Measurements from ENCODE around the gene ATG4A. TPM values are rescaled to one million over a fixed set of nuclear protein-coding genes. Genes with fewer than 3 reads are reported as not detected.

The ATG4A gene
- total and polyA plus RNA-seq, 2 of the 8 experiments (the other 6 are each of a cell fraction or from before 2014, with no cell fraction given), result 1.2 to 2.0 TPM

- no peak overlapping the region for H3K9ac ChIP-seq (replicated peaks in 1 of 4; ENCODE audit: extremely low read depth in 1 of 4, low read depth in 3 of 4, low read length in 3 of 4)
- FAIRE-seq (no peak), DNase-seq (ENCODE audit: low read depth in 1 of 2, low spot score in 2 of 2) (no peak)
- no peak overlapping the region for H3K4me2 ChIP-seq (ENCODE audit: insufficient read depth in 1 of 2, low read depth in 2 of 2, low read length in 2 of 2)
- H4K91ac ChIP-seq (replicated peaks; ENCODE audit: insufficient read length, low read length), result no peak overlapping the region
- no peak overlapping the region for H2BK120ac ChIP-seq (replicated peaks; ENCODE audit: low read depth, low read length)
- H2AFZ ChIP-seq (ENCODE audit: low read length), result no peak overlapping the region
- H3K18ac ChIP-seq (ENCODE audit: extremely low read depth, low read length), result no peak overlapping the region
- no peaks in the 10 kb centered on the region for H3K79me1 ChIP-seq (ENCODE audit: low read depth, low read length)
- no peaks in the 10 kb centered on the region for H3K27me3 ChIP-seq (replicated peaks in 1 of 4; ENCODE audit: control insufficient read depth in 3 of 4, extremely low read depth in 1 of 4, insufficient read depth in 3 of 4, low read length in 3 of 4)
- H3K9me3 ChIP-seq (ENCODE audit: insufficient read depth in 2 of 2, low read depth in 1 of 2, low read length in 1 of 2), result no peaks in the 10 kb centered on the region
- ChIA-PET CTCF (ENCODE audit: partially characterized antibody) (interaction anchor here (0.7 to 1.6 kb wide), 2 partner anchors 10 to 718 kb away, joined by 3 to 7 read pairs; no protein-coding TSS in a partner anchor), POLR2A (ENCODE audit: partially characterized antibody) (no interaction called here)
- H3K27ac ChIP-seq (ENCODE audit: low read depth, low read length), result no peak overlapping the region
- H4K5ac ChIP-seq (ENCODE audit: insufficient read length, low read depth, low read length), result no peak overlapping the region
- H2BK12ac ChIP-seq (ENCODE audit: low read depth, low read length), result no peak overlapping the region
- no peak overlapping the region for H2AK5ac ChIP-seq (ENCODE audit: low read depth, low read length)
- H3K79me2 ChIP-seq (ENCODE audit: control insufficient read depth in 1 of 2, insufficient read depth in 2 of 2, low read length in 2 of 2), result no peaks in the 10 kb centered on the region
- 94% methylated on average over 2 of the region's 2 CpGs; no CpG with 5 or more reads in 1 of the 2 experiments for whole genome bisulfite sequencing, 2 experiments (ENCODE audit: extremely low coverage in 1 of 2, insufficient coverage in 1 of 2, insufficient read length in 1 of 2, insufficient replicate concordance in 2 of 2, low coverage in 1 of 2, low lambda C conversion rate in 2 of 2, missing lambda C conversion rate in 1 of 2)
- H4K8ac ChIP-seq (ENCODE audit: extremely low read depth, insufficient read depth, low read length), result no peak overlapping the region
- H3K23ac ChIP-seq (ENCODE audit: insufficient read length), result no peak overlapping the region
- no peak overlapping the region for H3K4ac ChIP-seq (replicated peaks; ENCODE audit: insufficient read length, low read depth, low read length)
- no peaks in the 10 kb centered on the region for H3K23me2 ChIP-seq (ENCODE audit: low read depth, low read length)
- H3K36me3 ChIP-seq (ENCODE audit: control insufficient read depth in 2 of 4, insufficient read depth in 4 of 4, low read length in 3 of 4), result no peaks in the 10 kb centered on the region
- H3K14ac ChIP-seq (ENCODE audit: insufficient read length), result no peak overlapping the region
- H2BK5ac ChIP-seq (ENCODE audit: low read depth, low read length), result no peak overlapping the region
- H3K4me3 ChIP-seq (ENCODE audit: extremely low read depth in 1 of 4, insufficient read depth in 2 of 4, low read depth in 3 of 4, low read length in 4 of 4), result no peak overlapping the region
- no peaks in the 10 kb centered on the region for H4K20me1 ChIP-seq (replicated peaks in 1 of 2; ENCODE audit: control insufficient read depth in 1 of 2, insufficient read depth in 2 of 2, low read length in 2 of 2)
- no peaks in the 10 kb centered on the region for H3K4me1 ChIP-seq (replicated peaks in 1 of 4; ENCODE audit: control insufficient read depth in 3 of 4, insufficient read depth in 4 of 4, low read length in 3 of 4)
- H2BK15ac ChIP-seq (ENCODE audit: low read length), result no peak overlapping the region
- no peak overlapping the region for H2BK20ac ChIP-seq (ENCODE audit: low read length)
- H3K56ac ChIP-seq (replicated peaks; ENCODE audit: insufficient read length, low read depth, low read length), result no peak overlapping the region
- TF ChIP-seq POLR2A (IDR thresholded peaks at IDR 0.05; ENCODE audit: control extremely low read depth in 1 of 2, low read depth in 2 of 2, low read length in 2 of 2), result no peak
- no peak for TF ChIP-seq RFX5 (IDR thresholded peaks at IDR 0.05; ENCODE audit: borderline replicate concordance, low read depth, low read length)
- no peak for TF ChIP-seq ATF3 (IDR thresholded peaks at IDR 0.05; ENCODE audit: insufficient read depth, low read depth, low read length)
- TF ChIP-seq TAF1 (IDR thresholded peaks at IDR 0.05; ENCODE audit: low read depth, low read length), result no peak
- TF ChIP-seq RNF2 (IDR thresholded peaks at IDR 0.05; ENCODE audit: borderline replicate concordance, low read depth, low read length, missing control alignments, poor library complexity, severe bottlenecking), result no peak
Measured at GRCh38 chrX:108132876-108133275, 41.3 kb downstream of the ATG4A start.

All from H1 (cell line).